SU-DHL-6 (cell line): ENCODE measurements around the gene ZNF385A.

Experiments used
- H2AFZ ChIP-seq: fragments of 200-600 bp; sonication (generic); 2 replicates; pipeline ENCODE4 v1.6.1; 2014; ENCODE audit warnings: low read depth, mild to moderate bottlenecking, moderate library complexity, mixed read lengths, antibody characterized with exemption, low read length; ENCODE audit not compliant: severe bottlenecking
- H3F3A ChIP-seq: fragments of 200-600 bp; shearing (Covaris generic); 2 replicates; pipeline ENCODE4 v1.6.0; 2016; ENCODE audit warnings: antibody characterized with exemption, mild to moderate bottlenecking; ENCODE audit not compliant: insufficient read depth
- H3K27ac ChIP-seq: fragments of 200-600 bp; sonication (generic); 2 replicates; pipeline ENCODE4 v1.5.1; 2016; ENCODE audit warnings: low read depth, mild to moderate bottlenecking, low read length, moderate library complexity, mixed read lengths
- H3K27me3 ChIP-seq: fragments of 200-600 bp; sonication (generic), shearing (Covaris generic); 2 replicates; pipeline ENCODE4 v1.6.0; 2014; ENCODE audit warnings: mild to moderate bottlenecking, low read length
- H3K36me3 ChIP-seq: fragments of 200-600 bp; sonication (generic); 2 replicates; pipeline ENCODE4 v1.6.1; 2014; ENCODE audit warnings: mild to moderate bottlenecking, low read length, mixed read lengths
- H3K4me2 ChIP-seq: fragments of 300-600, 200-600 bp; shearing (Covaris generic), sonication (generic); 2 replicates; pipeline ENCODE4 v1.6.0; 2014; ENCODE audit warnings: low read length, low read depth, mild to moderate bottlenecking; ENCODE audit not compliant: poor library complexity, severe bottlenecking
- H3K4me3 ChIP-seq: fragments of 200-600 bp; sonication (generic); 2 replicates; pipeline ENCODE4 v1.5.1; 2014; ENCODE audit warnings: antibody characterized with exemption, low read length, mild to moderate bottlenecking, mixed read lengths; ENCODE audit not compliant: insufficient read depth, poor library complexity, severe bottlenecking
- H3K79me2 ChIP-seq: fragments of 200-600 bp; sonication (generic); 2 replicates; pipeline ENCODE4 v1.6.1; 2014; ENCODE audit warnings: mild to moderate bottlenecking, low read length, moderate library complexity; ENCODE audit not compliant: insufficient read depth
- H3K9ac ChIP-seq: fragments of 200-600 bp; sonication (generic); 2 replicates; pipeline ENCODE4 v1.7.0; 2014; ENCODE audit warnings: mild to moderate bottlenecking, low read length
- H3K9me2 ChIP-seq: fragments of 200-600 bp; sonication (generic); replicated peaks from 2 replicates; pipeline ENCODE4 v1.6.1; 2014; ENCODE audit warnings: low read length; ENCODE audit not compliant: insufficient read depth
- H3K9me3 ChIP-seq: fragments of 200-600 bp; sonication (generic); 2 replicates; pipeline ENCODE4 v1.6.1; 2014; ENCODE audit warnings: low read length, mixed read lengths; ENCODE audit not compliant: insufficient read depth
- H4K20me1 ChIP-seq: fragments of 200-600 bp; sonication (generic); 2 replicates; pipeline ENCODE4 v1.6.1; 2014; ENCODE audit warnings: low read depth, mild to moderate bottlenecking, antibody characterized with exemption, low read length, moderate library complexity, mixed read lengths
- CTCF ChIP-seq: fragments of 200-600 bp; sonication (generic); IDR thresholded peaks from one replicate; pipeline ENCODE4 v1.5.1; 2017; ENCODE audit warnings: antibody characterized with exemption, mild to moderate bottlenecking, low read length, moderate library complexity; ENCODE audit not compliant: insufficient read depth, poor library complexity, severe bottlenecking
- EZH2phosphoT487 ChIP-seq: fragments of 200-600 bp; sonication (generic), shearing (Covaris generic); conservative IDR thresholded peaks from 2 replicates; pipeline ENCODE4 v1.6.1; 2018; ENCODE audit warnings: mild to moderate bottlenecking, antibody characterized with exemption, low read length, moderate library complexity, mixed read lengths

The ZNF385A gene

GRCh38 chr12:54430471-54431069 lies 46.0 kb upstream of the ZNF385A start:
- Histone ChIP-seq H3K27ac (no peak overlapping the region), H3K27me3 (no peaks in the 10 kb centered on the region), H4K20me1 (no peaks in the 10 kb centered on the region), H3K9me3 (no peaks in the 10 kb centered on the region), H3K9me2 (no peaks in the 10 kb centered on the region), H3K79me2 (no peaks in the 10 kb centered on the region), H3K9ac (no peak overlapping the region), H3F3A (no peaks in the 10 kb centered on the region), H3K4me3 (no peak overlapping the region), H3K4me2 (no peak overlapping the region), H2AFZ (no peak overlapping the region), H3K36me3 (no peaks in the 10 kb centered on the region)
- TF ChIP-seq CTCF (no peak), EZH2phosphoT487 (no peak)

- Histone ChIP-seq H3K9ac (no peak overlapping the region), H3K79me2 (no peaks in the 10 kb centered on the region), H3F3A (no peaks in the 10 kb centered on the region), H3K4me2 (no peak overlapping the region), H3K9me3 (no peaks in the 10 kb centered on the region), H2AFZ (no peak overlapping the region), H3K4me3 (no peak overlapping the region), H3K9me2 (no peaks in the 10 kb centered on the region), H4K20me1 (no peaks in the 10 kb centered on the region), H3K36me3 (no peaks in the 10 kb centered on the region), H3K27ac (no peak overlapping the region), H3K27me3 (no peaks in the 10 kb centered on the region)
- TF ChIP-seq EZH2phosphoT487 (no peak), CTCF (no peak)
Measured at GRCh38 chr12:54429014-54429471, 44.5 kb upstream of the ZNF385A start.

GRCh38 chr12:54428050-54429013 lies 43.8 kb upstream of the ZNF385A start:
- no peaks in the 10 kb centered on the region for H3K79me2 ChIP-seq
- no peaks in the 10 kb centered on the region for H4K20me1 ChIP-seq
- H3K27ac ChIP-seq = no peak overlapping the region
- no peak overlapping the region for H3K4me2 ChIP-seq
- TF ChIP-seq EZH2phosphoT487 (no peak), CTCF (no peak)
- H3K9me3 ChIP-seq = no peaks in the 10 kb centered on the region
- H3K9ac ChIP-seq = no peak overlapping the region
- H3F3A ChIP-seq = no peaks in the 10 kb centered on the region
- H2AFZ ChIP-seq = no peak overlapping the region
- no peaks in the 10 kb centered on the region for H3K27me3 ChIP-seq
- H3K9me2 ChIP-seq = no peaks in the 10 kb centered on the region
- H3K36me3 ChIP-seq = no peaks in the 10 kb centered on the region
- no peak overlapping the region for H3K4me3 ChIP-seq
